HepG2 (cell line): ENCODE measurements around the gene TRIM25. TPM values are rescaled to one million over a fixed set of nuclear protein-coding genes. Genes with fewer than 3 reads are reported as not detected.

Experiments used
- ARNT ChIP-seq: fragments of 450-650 bp; IDR thresholded peaks from 2 replicates; pipeline ENCODE4 v1.6.1; 2017
- BCLAF1 ChIP-seq: fragments of 450-650 bp; IDR thresholded peaks from 2 replicates; pipeline ENCODE4 v1.6.1; 2017; ENCODE audit warnings: mild to moderate bottlenecking
- CBFB ChIP-seq: sonication (generic); formaldehyde crosslinking; IDR thresholded peaks from 2 replicates; pipeline ENCODE4 v1.4.0; 2020; ENCODE audit warnings: missing genetic modification reagents
- HNRNPK ChIP-seq: fragments of 200-400 bp; formaldehyde crosslinking; IDR thresholded peaks from 2 replicates; pipeline ENCODE4 v1.6.1; 2018; ENCODE audit warnings: low read length, low read depth, moderate library complexity, mild to moderate bottlenecking; ENCODE audit not compliant: poor library complexity, severe bottlenecking
- HOXA3 ChIP-seq: sonication (generic); formaldehyde crosslinking; IDR thresholded peaks from 2 replicates; pipeline ENCODE4 v1.5.0; 2020; ENCODE audit warnings: missing genetic modification reagents
- IRF1 ChIP-seq: sonication (generic); formaldehyde crosslinking; IDR thresholded peaks from 2 replicates; pipeline ENCODE4 v1.4.0; 2020; ENCODE audit warnings: low read depth, mild to moderate bottlenecking, missing genetic modification reagents
- KLF11 ChIP-seq: IDR thresholded peaks from 2 replicates; pipeline ENCODE4 v1.6.1; 2016; ENCODE audit warnings: missing compliant biosample characterization
- MXD3 ChIP-seq: IDR thresholded peaks from 2 replicates; pipeline ENCODE4 v1.6.1; 2016; ENCODE audit warnings: mild to moderate bottlenecking, missing biosample characterization, missing genetic modification reagents
- ZFP36L2 ChIP-seq: sonication (generic); formaldehyde crosslinking; IDR thresholded peaks from 2 replicates; pipeline ENCODE4 v1.4.0; 2020; ENCODE audit warnings: missing genetic modification reagents
- ZHX1 ChIP-seq: sonication (generic); formaldehyde crosslinking; IDR thresholded peaks from 2 replicates; pipeline ENCODE4 v1.8.1; 2022; ENCODE audit warnings: low read depth, mild to moderate bottlenecking, missing genetic modification reagents
- ZNF224 ChIP-seq: sonication (generic); formaldehyde crosslinking; IDR thresholded peaks from 2 replicates; pipeline ENCODE4 v1.5.0; 2020; ENCODE audit warnings: mild to moderate bottlenecking, missing genetic modification reagents
- ZNF569 ChIP-seq: sonication (generic); formaldehyde crosslinking; IDR thresholded peaks from 2 replicates; pipeline ENCODE4 v1.5.0; 2020; ENCODE audit warnings: mild to moderate bottlenecking, missing genetic modification reagents, moderate library complexity, borderline replicate concordance
- ZNF646 ChIP-seq: sonication (generic); formaldehyde crosslinking; IDR thresholded peaks from 2 replicates; pipeline ENCODE4 v1.9.0; 2021; ENCODE audit warnings: mild to moderate bottlenecking, missing genetic modification reagents
- ZNF768 ChIP-seq: sonication (generic); formaldehyde crosslinking; IDR thresholded peaks from 2 replicates; pipeline ENCODE4 v1.4.0; 2020; ENCODE audit warnings: missing genetic modification reagents
- ZNF772 ChIP-seq: sonication (generic); formaldehyde crosslinking; IDR thresholded peaks from 2 replicates; pipeline ENCODE4 v1.5.0; 2020; ENCODE audit warnings: mild to moderate bottlenecking, missing genetic modification reagents
- polyA plus RNA-seq, 8 experiments: library from polyadenylated mRNA; depleted of rRNA in 3 of 8; stranded (reverse) in 7 of 8; unstranded in 1 of 8; fragments of >200 nt; fragmentation: Illumina TruSeq in 4 of 8; extraction: Trizol in 4 of 8; gene quantifications; 2 replicates each; pipeline versions ENCODE4 v1.2.1 to v1.2.3, GENCODE V29; 2011 to 2016; ENCODE audit warnings: low read depth in 4 of 8, missing spikeins in 1 of 8, mixed read lengths in 1 of 8; ENCODE audit not compliant: insufficient read depth in 1 of 8
- total RNA-seq, 5 experiments: library from RNA; depleted of rRNA; stranded (reverse); fragments of >200 nt; fragmentation: Illumina TruSeq; extraction: Trizol; gene quantifications; 2 replicates each; pipeline ENCODE4 v1.2.3, GENCODE V29; 2016; ENCODE audit warnings: low read depth in 1 of 5

Gene TRIM25
- total and polyA plus RNA-seq, 2 of the 13 experiments (the other 11 are each of a cell fraction or from before 2014, with no cell fraction given): 30.8 to 42.2 TPM

GRCh38 chr17:56960596-56961538, 47.0 kb upstream of the TRIM25 start, which contains the start of gene COIL (continued):
- TF ChIP-seq ZNF646: no peak
- peak; percentile 98 for TF ChIP-seq ZNF772 (CRISPR knock-in tag)
- peak; percentile 79 for TF ChIP-seq MXD3
- no peak for TF ChIP-seq ARNT
- peak; percentile 91 for TF ChIP-seq HOXA3
- TF ChIP-seq ZFP36L2 (CRISPR knock-in tag): 0 out of 2 replicates have a peak, but pooled peaks have one; percentile 47
- TF ChIP-seq IRF1: no peak
- peak; percentile 76; the same call in 1 of the 2 replicates for TF ChIP-seq CBFB
- TF ChIP-seq ZNF768: 0 out of 2 replicates have a peak, but pooled peaks have one; percentile 52
- TF ChIP-seq BCLAF1: no peak
- TF ChIP-seq KLF11 (CRISPR knock-in tag): peak; percentile 86
- TF ChIP-seq ZNF224 (CRISPR knock-in tag): no peak
- TF ChIP-seq ZNF569 (CRISPR knock-in tag): peak; percentile 85; the same call in 1 of the 2 replicates
- peak; percentile 99 for TF ChIP-seq HNRNPK
- peak; percentile 94 for TF ChIP-seq ZHX1 (CRISPR knock-in tag)
